Spinal cord (tissue), 10 donors: Measurements from ENCODE around the gene GNRHR. TPM values are rescaled to one million over a fixed set of nuclear protein-coding genes. Genes with fewer than 3 reads are reported as not detected.
"Not testable (repeated sequence)": the region's sequence is repeated elsewhere in the genome, so short reads cannot be mapped to it uniquely, and the experiment has no call there.

Source experiments
- DNase-seq, 6 donors: peaks; one replicate each; pipeline versions ENCODE4 v3.0.0 to v3.0.0-alpha.2; 2013 to 2015; ENCODE audit warnings: low spot score in 6 of 6, low read depth in 4 of 6
- H3K27ac ChIP-seq: one replicate; pipeline ENCODE4 v1.5.1; 2013; ENCODE audit warnings: low read depth, low read length, control low read depth
- H3K27me3 ChIP-seq: one replicate; pipeline ENCODE4 v1.6.1; 2013; ENCODE audit warnings: low read length; ENCODE audit not compliant: control insufficient read depth, insufficient read depth
- H3K36me3 ChIP-seq: one replicate; pipeline ENCODE4 v1.6.1; 2013; ENCODE audit warnings: low read length; ENCODE audit not compliant: control insufficient read depth, insufficient read depth
- H3K4me1 ChIP-seq: one replicate; pipeline ENCODE4 v1.6.1; 2013; ENCODE audit warnings: low read length; ENCODE audit not compliant: control insufficient read depth, insufficient read depth
- H3K4me3 ChIP-seq: one replicate; pipeline ENCODE4 v1.5.1; 2013; ENCODE audit warnings: low read depth, low read length, control low read depth
- H3K9me3 ChIP-seq: one replicate; pipeline ENCODE4 v1.6.1; 2013; ENCODE audit warnings: low read length; ENCODE audit not compliant: control insufficient read depth, insufficient read depth
- WGBS: methylation state at CpG from one replicate; pipeline ENCODE4 v1.1.5; 2013; ENCODE audit warnings: missing lambda C conversion rate; ENCODE audit not compliant: insufficient coverage; 5-methylcytosine and 5-hydroxymethylcytosine counted together
- polyA plus RNA-seq, 2 donors: library from polyadenylated mRNA; unstranded; fragments of 120-200 nt; gene quantifications; one replicate each; pipeline ENCODE4 v1.2.1, GENCODE V29; 2013; ENCODE audit not compliant: insufficient read length in 2 of 2
- total RNA-seq, 2 donors: library from RNA; depleted of rRNA in 1 of 2; stranded (reverse); fragments of 120-200 nt in 1 of 2; fragments of >200 nt in 1 of 2; gene quantifications; one replicate each; pipeline versions ENCODE4 v1.2.3 to v1.2.4, GENCODE V29; 2013 to 2014
- donor health status: healthy.

GNRHR gene
- total and polyA plus RNA-seq, 4 donors: 0.10 to 1.2 (median 0.89) TPM; not detected in 1

GRCh38 chr4:67764183-67764582 is 10.0 kb upstream of the GNRHR start:
- Histone ChIP-seq H3K4me3 (no peak overlapping the region), H3K36me3 (no peaks in the 10 kb centered on the region), H3K27me3 (no peaks in the 10 kb centered on the region), H3K27ac (no peak overlapping the region), H3K4me1 (no peaks in the 10 kb centered on the region), H3K9me3 (no peaks in the 10 kb centered on the region)
- DNase-seq: no peak

- H3K27me3 ChIP-seq: no peaks in the 10 kb centered on the region
- no peaks in the 10 kb centered on the region for H3K9me3 ChIP-seq
- no peak overlapping the region for H3K27ac ChIP-seq
- 0% methylated on average over 1 of the region's 3 CpGs for WGBS
- H3K4me1 ChIP-seq: no peaks in the 10 kb centered on the region
- DNase-seq: peak in 3 of 6 donors; percentile 4 to 57 (median 51)
- H3K4me3 ChIP-seq: no peak overlapping the region
- H3K36me3 ChIP-seq: no peaks in the 10 kb centered on the region
Observed at GRCh38 chr4:67762086-67762485, 7.9 kb upstream of the GNRHR start.

- 43% methylated on average over 5 of the region's 6 CpGs for WGBS
- not testable (repeated sequence) for H3K4me3 ChIP-seq, H3K4me1 ChIP-seq, H3K9me3 ChIP-seq, H3K27ac ChIP-seq, DNase-seq, H3K27me3 ChIP-seq, H3K36me3 ChIP-seq
Observed at GRCh38 chr4:67756991-67757390, 2.8 kb upstream of the GNRHR start.

GRCh38 chr4:67755974-67756373 is 1.8 kb upstream of the GNRHR start:
- H3K27ac ChIP-seq: no peak overlapping the region
- no peak for DNase-seq
- no peaks in the 10 kb centered on the region for H3K9me3 ChIP-seq
- H3K27me3 ChIP-seq: no peaks in the 10 kb centered on the region
- no peaks in the 10 kb centered on the region for H3K4me1 ChIP-seq
- WGBS: 67% methylated on average over 1 of the region's 1 CpG
- H3K4me3 ChIP-seq: no peak overlapping the region
- H3K36me3 ChIP-seq: no peaks in the 10 kb centered on the region

- Histone ChIP-seq H3K27me3 (no peaks in the 10 kb centered on the region), H3K9me3 (no peaks in the 10 kb centered on the region), H3K27ac (no peak overlapping the region), H3K4me1 (no peaks in the 10 kb centered on the region), H3K36me3 (no peaks in the 10 kb centered on the region), H3K4me3 (no peak overlapping the region)
- WGBS: no CpG with 5 or more reads among the region's 1 CpG
- DNase-seq: no peak
Observed at GRCh38 chr4:67751260-67751659, 2.9 kb downstream of the GNRHR start.

- H3K9me3 ChIP-seq: no peaks in the 10 kb centered on the region
- WGBS: no CpG with 5 or more reads among the region's 4 CpGs
- H3K36me3 ChIP-seq: no peaks in the 10 kb centered on the region
- DNase-seq: no peak
- no peaks in the 10 kb centered on the region for H3K27me3 ChIP-seq
- H3K4me3 ChIP-seq: no peak overlapping the region
- H3K27ac ChIP-seq: no peak overlapping the region
- H3K4me1 ChIP-seq: no peaks in the 10 kb centered on the region
Observed at GRCh38 chr4:67750691-67751090, 3.5 kb downstream of the GNRHR start.

GRCh38 chr4:67749286-67749685 is 4.9 kb downstream of the GNRHR start:
- no peaks in the 10 kb centered on the region for H3K27me3 ChIP-seq
- H3K4me3 ChIP-seq: no peak overlapping the region
- no peak overlapping the region for H3K27ac ChIP-seq
- no peaks in the 10 kb centered on the region for H3K4me1 ChIP-seq
- no peaks in the 10 kb centered on the region for H3K9me3 ChIP-seq
- WGBS: 77% methylated on average over 1 of the region's 3 CpGs
- H3K36me3 ChIP-seq: no peaks in the 10 kb centered on the region
- DNase-seq: no peak

- no peaks in the 10 kb centered on the region for H3K27me3 ChIP-seq
- WGBS: 60% methylated on average over 2 of the region's 5 CpGs
- no peak overlapping the region for H3K27ac ChIP-seq
- no peaks in the 10 kb centered on the region for H3K9me3 ChIP-seq
- no peaks in the 10 kb centered on the region for H3K36me3 ChIP-seq
- no peak overlapping the region for H3K4me3 ChIP-seq
- peak; percentile 7 to 82 (median 32) for DNase-seq
- no peaks in the 10 kb centered on the region for H3K4me1 ChIP-seq
Observed at GRCh38 chr4:67746797-67747495, 7.2 kb downstream of the GNRHR start.

GRCh38 chr4:67744561-67745283 is 9.5 kb downstream of the GNRHR start:
- WGBS: 60% methylated on average over 1 of the region's 4 CpGs
- Histone ChIP-seq H3K27me3 (no peaks in the 10 kb centered on the region), H3K27ac (no peak overlapping the region), H3K9me3 (no peaks in the 10 kb centered on the region), H3K4me1 (no peaks in the 10 kb centered on the region), H3K36me3 (no peaks in the 10 kb centered on the region), H3K4me3 (no peak overlapping the region)
- DNase-seq: no peak

GRCh38 chr4:67743194-67743593 is 11.0 kb downstream of the GNRHR start:
- 100% methylated on average over 3 of the region's 3 CpGs for WGBS
- Histone ChIP-seq H3K4me3 (no peak overlapping the region), H3K9me3 (no peaks in the 10 kb centered on the region), H3K36me3 (no peaks in the 10 kb centered on the region), H3K27me3 (no peaks in the 10 kb centered on the region), H3K4me1 (no peaks in the 10 kb centered on the region), H3K27ac (no peak overlapping the region)
- DNase-seq: no peak
